ENCODE results near the gene KCND3.

DNA sequence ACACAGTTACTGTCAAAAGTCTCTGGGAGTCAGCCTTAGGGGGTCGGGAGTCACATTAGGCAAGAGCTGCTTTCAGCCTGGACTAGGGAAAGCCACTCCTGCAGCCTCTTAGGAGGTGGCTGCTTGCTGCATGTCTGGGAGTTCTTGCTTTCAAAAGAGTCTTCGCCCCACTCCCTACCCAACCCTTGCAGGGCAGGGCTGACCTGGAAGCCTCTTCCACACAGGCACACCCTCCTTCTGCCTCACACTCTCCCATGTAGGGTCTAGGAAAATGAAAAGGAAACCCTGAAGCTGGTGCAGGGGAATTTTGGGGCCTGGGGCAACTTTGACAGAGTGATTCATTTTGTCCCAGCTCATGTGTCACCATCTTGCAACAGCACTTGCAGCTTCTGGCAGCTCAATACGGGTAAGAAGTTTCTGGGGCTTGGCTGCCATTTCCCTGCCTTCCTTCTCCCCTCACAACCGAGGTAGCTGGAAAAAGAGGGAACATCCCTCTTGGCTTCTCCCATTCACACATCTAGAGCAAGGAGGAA lies 37.3 kb downstream of the KCND3 start:
- TF ChIP-seq, protein P1, sequence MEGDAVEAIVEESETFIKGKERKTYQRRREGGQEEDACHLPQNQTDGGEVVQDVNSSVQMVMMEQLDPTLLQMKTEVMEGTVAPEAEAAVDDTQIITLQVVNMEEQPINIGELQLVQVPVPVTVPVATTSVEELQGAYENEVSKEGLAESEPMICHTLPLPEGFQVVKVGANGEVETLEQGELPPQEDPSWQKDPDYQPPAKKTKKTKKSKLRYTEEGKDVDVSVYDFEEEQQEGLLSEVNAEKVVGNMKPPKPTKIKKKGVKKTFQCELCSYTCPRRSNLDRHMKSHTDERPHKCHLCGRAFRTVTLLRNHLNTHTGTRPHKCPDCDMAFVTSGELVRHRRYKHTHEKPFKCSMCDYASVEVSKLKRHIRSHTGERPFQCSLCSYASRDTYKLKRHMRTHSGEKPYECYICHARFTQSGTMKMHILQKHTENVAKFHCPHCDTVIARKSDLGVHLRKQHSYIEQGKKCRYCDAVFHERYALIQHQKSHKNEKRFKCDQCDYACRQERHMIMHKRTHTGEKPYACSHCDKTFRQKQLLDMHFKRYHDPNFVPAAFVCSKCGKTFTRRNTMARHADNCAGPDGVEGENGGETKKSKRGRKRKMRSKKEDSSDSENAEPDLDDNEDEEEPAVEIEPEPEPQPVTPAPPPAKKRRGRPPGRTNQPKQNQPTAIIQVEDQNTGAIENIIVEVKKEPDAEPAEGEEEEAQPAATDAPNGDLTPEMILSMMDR (IDR thresholded peaks at IDR 0.05), result no peak
- no peak for TF ChIP-seq POLR2A (IDR thresholded peaks at IDR 0.05)
